Measurements from ENCODE around the gene SLX4.
"Not testable (repeated sequence)": the region's sequence is repeated elsewhere in the genome, so short reads cannot be mapped to it uniquely, and the experiment has no call there.

The SLX4 gene, protein sequence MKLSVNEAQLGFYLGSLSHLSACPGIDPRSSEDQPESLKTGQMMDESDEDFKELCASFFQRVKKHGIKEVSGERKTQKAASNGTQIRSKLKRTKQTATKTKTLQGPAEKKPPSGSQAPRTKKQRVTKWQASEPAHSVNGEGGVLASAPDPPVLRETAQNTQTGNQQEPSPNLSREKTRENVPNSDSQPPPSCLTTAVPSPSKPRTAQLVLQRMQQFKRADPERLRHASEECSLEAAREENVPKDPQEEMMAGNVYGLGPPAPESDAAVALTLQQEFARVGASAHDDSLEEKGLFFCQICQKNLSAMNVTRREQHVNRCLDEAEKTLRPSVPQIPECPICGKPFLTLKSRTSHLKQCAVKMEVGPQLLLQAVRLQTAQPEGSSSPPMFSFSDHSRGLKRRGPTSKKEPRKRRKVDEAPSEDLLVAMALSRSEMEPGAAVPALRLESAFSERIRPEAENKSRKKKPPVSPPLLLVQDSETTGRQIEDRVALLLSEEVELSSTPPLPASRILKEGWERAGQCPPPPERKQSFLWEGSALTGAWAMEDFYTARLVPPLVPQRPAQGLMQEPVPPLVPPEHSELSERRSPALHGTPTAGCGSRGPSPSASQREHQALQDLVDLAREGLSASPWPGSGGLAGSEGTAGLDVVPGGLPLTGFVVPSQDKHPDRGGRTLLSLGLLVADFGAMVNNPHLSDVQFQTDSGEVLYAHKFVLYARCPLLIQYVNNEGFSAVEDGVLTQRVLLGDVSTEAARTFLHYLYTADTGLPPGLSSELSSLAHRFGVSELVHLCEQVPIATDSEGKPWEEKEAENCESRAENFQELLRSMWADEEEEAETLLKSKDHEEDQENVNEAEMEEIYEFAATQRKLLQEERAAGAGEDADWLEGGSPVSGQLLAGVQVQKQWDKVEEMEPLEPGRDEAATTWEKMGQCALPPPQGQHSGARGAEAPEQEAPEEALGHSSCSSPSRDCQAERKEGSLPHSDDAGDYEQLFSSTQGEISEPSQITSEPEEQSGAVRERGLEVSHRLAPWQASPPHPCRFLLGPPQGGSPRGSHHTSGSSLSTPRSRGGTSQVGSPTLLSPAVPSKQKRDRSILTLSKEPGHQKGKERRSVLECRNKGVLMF (N-terminal part only)

DNA sequence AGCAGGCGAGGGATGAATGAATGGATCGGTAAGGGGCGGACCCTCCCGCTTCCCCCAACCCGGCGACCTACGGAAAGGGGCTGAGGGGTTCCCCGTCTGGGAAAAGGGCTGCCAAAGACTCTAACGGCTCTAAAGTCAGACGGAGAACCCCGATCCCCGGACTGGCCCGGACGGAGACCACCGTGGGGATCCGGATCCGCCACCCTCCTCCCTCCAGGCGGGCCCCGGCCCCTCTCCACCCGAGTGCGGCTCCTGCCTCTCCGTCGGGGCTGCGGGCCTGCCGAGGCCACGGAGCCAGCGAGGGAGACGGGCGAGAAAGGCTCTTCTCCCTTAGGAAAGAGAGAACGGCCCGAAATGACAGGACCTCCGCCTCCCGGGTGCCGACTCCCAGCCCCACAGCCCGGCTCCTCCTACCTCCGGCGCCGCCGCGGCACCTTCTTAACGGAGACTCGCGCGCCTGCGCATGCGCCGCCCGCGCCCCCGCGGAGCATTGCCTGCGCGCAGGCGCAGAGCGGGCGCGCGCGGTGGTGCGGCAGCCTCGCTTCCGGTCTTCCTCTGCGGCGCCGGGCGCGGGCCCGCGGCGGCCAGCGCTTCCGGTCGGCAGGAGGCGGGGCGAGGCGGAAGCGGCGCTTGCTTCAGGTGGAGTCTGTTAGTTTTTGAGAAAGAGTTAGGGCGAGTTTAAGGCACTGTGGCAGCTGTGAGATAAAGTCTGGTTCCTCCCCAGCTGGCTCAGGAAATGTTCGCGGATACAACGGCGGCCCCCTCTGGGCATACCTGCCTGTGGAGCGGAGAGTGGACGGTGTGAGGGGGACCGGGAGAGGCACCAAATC lies at the start of gene SLX4:
Gene SLX4, minus strand, starts transcription at position 461 of the 830 bp plus-strand sequence. CDS start 2,642 bp downstream, outside the sequence.
- peak; percentile 96 to 98 for DNase-seq

DNA sequence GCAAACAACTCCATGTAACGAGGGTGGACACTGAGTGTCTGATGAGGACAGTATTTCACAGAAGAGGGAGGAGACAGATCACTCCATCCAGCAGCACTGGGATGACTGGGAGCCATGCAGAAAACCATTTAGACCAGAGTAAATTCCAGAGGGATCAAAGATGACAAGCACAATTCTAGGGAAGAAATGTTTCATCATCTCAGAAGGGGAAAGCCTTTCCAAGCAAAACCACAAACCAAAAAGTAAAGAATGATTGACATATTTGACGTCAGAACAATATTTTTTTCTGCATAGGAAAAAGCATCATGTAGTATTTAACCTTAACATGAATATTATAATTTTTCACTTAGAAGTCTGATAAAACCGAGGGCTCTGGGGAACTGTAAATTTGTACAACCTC lies 47.8 kb upstream of the SLX4 start:
- no peak for DNase-seq

DNA sequence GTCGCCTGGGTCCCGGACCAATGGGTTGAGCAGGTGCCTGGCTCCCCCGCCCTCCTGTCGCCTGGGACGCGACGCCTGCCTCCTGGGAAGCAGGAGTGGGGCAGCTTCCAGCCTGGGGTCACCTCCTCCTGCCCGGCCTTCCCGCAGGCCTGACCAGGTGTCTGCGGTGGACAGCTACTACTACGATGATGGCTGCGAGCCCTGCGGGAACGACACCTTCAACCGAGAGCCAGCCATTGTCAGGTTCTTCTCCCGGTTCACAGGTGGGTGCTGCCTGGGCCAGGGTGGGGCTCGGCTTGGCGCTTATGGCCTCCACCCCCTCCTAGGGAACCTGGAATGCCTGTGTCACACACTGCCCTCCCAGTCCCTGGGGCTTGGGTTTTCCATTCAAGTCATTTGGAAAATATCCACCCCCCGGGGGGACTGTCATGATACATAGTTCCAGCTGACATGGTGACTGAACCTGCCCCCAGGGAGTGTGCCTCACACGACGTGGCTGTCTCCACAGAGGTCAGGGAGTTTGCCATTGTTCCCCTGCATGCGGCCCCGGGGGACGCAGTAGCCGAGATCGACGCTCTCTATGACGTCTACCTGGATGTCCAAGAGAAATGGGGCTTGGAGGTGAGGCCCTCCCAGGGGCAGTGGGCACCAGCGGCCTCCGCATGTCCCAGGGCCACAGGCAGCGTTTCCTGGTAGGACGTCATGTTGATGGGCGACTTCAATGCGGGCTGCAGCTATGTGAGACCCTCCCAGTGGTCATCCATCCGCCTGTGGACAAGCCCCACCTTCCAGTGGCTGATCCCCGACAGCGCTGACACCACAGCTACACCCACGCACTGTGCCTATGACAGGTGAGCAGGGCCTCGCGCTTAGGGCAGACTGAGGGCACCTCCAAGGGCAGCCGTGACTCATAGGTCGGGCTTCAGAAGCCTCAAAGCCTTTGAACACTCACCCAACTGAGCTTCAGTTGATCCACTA lies 45.4 kb upstream of the SLX4 start:
- DNase-seq: no peak

DNA sequence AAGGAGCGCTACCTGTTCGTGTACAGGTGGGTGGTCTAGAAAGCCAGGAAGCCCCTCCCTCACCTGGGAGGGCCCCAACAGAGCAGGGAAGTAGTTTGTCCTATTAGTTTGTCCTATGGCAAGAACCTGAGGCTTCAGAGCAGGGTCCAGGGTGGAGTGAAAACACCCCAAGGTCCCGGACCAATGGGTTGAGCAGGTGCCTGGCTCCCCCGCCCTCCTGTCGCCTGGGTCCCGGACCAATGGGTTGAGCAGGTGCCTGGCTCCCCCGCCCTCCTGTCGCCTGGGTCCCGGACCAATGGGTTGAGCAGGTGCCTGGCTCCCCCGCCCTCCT lies 44.7 kb upstream of the SLX4 start:
- not testable (repeated sequence) for DNase-seq

DNA sequence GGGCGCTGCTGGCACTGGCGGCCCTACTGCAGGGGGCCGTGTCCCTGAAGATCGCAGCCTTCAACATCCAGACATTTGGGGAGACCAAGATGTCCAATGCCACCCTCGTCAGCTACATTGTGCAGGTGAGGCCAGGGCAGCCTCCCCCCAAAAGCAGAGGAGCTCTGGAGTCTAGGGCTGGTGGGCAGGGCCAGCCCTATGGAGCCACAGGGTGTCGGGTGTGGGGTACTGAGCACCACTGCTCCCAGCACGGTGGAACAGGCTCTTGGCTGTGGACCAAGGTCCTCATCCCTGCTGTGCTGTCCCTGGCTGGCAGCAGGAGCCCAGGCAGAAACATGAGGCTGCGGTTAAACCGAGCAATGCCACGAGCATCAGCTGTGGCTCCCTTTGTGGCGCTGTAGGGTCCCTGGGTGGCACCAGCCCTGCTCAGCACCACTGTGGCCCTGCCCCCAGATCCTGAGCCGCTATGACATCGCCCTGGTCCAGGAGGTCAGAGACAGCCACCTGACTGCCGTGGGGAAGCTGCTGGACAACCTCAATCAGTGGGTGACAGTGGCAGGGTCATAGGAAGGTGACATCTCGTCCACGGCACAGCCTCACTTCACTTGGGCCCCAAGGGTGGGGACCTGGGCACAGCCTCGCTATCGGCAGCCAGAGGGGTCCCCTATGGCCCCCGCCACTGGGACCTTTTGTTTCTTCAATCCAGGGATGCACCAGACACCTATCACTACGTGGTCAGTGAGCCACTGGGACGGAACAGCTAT lies 44.2 kb upstream of the SLX4 start:
- DNase-seq: no peak

DNA sequence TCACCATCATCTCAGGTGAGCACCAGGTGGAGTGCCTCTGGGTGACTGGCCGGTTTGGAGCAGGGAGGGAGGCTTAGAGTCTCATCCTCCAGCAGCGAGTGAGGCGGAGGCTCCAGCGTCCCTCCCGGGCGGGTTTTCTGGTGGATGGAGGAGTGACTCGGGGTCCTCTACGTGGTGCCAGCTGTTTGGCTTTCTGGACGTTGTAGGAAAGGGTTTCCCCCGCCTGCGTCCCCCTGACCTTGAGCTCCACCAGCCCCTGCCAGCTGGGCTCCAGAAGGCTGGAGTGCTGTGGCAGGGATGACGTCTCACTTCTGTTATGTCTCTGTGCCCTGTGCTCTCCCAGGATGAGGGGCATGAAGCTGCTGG lies 43.6 kb upstream of the SLX4 start:
- no peak for DNase-seq

DNA sequence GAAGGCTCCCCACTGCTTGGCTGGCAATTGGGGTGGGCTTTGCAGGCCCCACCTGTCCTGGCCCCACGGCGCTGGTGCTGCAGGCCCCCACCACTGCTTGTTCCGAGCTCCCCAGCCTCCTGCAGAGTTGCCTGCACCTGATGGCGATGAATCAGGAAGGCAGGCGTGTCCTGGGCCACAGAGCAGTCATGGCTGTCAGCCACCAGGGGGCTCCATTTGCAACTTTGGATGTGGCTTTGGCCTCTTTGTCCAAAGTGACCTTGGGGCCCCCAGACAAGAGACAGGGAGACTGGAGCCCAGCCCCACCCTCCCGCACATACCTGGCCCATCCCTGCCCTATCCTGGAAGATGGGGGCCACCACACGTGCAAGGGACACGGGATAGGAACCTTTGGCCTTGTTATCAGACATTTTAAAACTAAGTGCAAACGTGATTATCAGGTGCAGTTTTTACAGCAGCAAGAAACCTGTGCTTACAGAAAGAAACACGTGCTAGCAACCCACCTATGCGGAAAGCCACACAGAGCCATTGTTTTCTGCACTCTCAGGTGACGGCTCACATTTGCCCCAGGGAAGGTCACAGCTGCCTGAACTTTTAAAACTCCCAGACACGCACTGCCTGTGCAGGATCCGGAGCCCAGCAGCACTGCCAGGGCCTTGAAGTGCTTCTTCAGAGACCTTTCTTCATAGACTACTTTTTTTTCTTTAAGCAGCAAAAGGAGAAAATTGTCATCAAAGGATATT lies 43.0 kb upstream of the SLX4 start, which contains the start of gene DNASE1:
Gene DNASE1, plus strand, starts transcription at position 443 of the 743 bp plus-strand sequence. CDS start 683 bp downstream, outside the sequence.
- no peak for DNase-seq

DNA sequence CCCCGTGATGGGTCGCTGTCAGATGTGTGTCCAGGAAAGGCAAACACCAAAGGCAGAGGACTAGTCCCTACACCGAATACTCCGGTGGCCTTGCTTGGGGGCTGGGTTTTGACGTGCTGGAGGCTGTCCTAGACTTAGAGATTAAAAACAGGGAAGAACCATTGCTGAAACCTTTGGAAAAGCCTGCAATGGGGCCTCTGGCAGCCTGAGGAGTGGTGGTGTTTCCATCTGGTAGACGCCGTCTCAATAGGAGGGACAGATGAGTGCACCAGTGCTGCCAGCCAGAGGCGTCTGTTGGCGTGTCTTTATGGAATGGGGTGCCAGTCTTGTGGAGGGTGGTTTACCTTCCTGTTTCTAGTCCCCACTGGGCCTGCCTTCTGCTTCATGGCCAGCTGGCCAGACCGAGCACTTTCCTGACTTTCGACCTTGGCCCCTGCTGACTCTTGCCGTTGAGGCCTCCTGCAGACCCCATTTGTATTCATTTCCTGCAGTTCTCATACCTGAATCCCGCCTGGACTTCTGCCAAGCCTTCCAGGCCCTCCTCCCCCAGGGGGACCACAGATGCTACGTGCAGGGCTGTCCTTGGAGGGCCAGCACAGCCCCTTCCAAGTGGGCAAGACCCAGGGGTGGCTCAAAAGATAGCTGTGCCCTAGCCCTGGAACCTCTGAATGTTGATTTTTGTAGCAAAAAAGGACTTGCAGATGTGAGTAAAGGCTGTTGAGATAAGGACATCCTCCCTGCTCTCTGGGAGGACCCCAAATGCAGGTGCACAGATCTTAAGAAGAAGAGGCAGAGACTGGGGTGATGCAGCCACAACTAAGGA lies 41.2 kb upstream of the SLX4 start:
- no peak for DNase-seq

DNA sequence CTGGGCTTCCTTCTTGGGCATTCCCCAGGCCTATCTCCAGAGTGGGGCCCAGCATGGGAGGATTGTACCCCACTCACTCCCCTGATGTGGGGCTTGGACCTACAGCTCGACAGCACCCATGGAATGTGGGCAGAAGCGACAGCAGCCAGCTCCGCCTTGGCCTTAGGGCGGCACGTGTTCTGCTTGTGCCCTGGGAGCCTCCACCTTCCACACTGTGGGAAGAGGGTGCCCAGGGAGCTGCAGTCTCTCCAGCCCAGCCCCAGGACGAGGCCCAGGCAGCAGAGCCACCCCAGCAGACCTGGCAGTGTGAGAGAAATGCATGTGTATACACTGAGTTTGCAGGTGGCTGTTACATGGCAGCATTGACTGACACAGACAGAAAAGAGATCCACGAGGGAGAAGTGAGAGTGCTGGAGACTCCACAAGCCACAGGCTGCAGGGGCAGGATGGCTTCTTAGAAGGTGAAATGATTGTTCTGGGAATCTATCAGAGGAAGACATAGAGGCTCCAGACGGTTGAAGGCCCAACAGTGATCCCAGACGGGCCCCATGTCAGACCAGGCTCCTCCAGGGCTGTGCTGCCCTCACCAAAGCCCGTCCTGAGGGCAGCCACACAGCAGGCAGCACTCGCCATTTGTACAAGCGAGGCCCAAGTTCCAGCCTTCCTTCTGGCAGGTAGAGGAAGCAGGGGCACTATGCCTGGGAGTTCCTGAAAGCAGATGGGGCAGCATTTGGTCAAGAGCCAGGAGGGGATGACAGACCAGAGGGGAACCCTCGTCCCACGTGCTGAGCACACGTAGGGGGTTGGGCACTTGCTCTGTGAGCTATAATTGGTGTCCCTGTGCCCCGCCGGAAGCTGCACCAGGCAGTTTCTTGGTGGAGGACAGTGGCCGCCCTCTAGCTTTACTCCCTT lies 40.3 kb upstream of the SLX4 start:
- DNase-seq: no peak

DNA sequence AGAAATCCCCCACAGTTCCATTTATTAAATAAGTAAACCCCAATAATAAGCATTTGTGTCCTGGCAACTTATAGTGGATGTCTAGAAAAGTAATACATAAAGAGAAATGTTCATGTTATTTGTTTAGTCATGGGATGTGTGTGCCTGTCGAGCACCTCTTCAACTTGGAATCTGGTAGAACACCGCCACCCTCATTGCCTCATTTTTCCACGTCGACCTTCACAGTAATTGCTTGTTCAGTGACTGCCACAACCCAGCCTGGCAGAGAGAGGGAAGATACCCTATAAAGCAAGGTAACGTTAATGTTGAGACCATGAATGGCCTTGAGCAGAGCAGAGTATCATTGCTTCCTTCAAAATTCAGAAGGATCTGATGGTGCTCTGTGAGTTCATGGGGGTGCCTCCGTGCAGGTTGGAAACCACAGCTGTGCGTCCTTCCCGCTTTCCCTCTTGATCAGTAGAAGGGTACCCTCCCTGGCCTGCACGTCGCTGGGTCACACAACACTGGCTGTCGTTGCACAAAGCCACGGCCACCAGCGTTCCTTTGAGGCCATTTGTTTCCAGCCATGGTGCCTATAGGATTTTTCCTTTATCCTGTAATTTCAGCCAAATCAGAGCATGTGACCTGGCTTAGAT lies 39.3 kb upstream of the SLX4 start:
- DNase-seq: no peak

DNA sequence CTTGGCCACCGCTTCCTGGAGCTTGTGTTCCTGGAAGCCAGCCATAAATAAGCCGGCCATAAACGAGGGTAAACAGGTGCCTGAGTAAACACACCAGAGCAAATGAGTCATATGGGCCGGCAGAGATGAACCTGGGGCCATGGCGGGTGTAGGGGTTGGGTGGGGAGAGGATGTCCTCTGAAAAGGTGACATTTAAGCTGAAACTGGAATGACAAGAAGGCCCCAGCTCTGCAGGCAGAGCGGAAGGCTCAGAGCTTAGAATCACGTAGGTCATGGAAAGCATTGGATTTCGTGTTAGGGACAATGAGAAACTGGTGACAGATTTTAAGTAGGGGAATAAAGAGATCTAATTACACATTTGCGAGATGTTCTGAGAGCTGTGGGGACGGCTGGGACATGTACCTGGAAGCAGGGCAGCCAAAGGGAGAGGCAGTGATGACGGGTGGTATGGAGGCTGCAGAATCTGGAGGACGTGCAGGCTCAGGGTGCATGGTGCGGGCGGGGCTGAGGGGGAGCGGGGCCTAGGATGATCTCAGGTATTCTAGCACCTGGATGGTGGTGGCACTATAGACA lies 35.0 kb upstream of the SLX4 start:
- DNase-seq: no peak

DNA sequence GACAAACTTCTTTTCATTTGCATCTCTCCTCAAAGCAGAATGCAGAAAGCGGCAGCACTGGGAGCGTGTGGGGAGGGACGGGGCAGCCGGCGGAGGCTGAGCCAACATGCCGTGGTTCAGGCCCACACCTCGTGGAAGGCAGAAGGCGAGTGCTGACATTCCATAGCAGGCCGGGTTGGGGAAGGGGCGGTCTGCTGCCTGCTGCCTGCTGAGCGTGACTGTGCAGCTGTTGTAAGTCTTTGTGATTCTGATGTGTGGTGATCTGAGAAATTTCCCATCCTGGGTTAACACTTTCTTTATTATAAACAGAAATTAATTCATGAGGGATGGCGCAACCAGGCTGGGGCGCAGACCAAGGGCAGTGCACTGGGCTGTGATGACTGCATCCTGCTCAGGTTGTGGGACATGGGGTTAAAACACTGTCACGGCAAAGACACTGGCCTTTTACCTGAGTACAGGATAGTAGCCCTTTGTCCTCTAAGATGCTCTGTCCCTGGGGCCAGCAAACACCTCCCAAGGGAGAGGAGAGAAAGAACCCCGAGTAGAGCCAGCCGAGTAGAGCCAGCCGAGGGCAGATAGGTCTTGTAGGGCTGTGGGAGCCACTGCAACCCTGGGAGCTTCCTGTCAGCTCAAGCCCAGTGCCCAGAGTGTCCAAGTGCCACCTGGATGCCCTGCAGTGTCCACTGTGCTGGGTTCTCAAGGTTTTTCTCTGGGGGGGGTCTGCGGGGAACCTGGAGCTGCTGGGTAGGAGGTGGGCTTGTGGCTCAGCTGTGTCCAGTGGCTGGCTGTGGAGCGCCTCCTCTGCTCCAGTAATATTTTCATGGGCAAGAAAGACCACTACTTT lies 34.3 kb upstream of the SLX4 start:
- DNase-seq: no peak

DNA sequence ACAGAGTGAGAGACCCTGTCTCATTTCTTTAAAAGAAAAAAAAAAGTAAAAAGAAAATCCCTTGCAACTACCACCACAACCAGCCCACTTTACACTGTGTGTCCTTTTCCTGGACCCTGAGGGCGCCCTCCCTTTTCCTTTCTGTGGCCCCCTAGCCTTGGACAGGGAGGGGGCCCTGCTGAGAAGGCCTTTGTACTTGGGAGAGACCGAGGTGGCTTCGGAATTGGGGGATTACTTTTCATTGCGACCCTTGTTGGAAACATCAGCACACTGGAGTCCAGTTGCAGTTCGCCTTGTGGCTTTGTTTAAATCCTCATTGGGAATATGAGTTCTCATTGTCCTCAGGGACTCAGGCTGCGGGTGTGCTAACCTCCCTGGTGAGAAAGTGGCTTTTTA lies 33.7 kb upstream of the SLX4 start:
- DNase-seq: no peak

DNA sequence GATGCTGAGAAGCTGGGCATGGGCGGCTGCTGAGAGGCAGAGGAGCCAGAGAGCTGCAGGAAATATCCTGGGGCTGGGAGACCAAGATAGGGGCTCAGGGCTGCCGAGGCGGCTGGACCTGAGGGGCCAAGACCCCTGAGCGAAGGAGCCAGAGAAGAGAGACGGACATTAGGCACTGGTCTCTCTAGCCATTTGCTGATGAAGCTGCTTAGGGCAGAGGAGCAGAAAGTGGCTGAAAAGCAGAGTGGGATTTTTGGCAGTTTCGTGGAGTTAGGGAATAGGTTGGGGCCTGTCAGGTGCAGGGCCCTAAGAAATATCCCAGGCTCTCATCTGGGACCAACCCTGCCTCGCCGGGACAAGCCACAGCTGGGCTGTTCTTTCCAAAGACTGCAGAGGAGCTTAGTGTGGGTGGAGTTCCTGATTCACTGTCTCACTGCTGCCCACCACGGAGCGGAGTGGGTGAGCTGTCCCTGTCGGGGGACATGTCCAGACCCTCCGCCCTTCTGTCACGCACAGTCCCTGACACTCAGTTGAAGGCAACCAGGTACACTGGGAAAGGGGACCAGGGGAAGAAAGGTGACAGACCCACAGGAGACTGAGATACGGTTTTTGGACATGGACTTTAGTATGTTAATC lies 31.8 kb upstream of the SLX4 start:
- no peak for DNase-seq

DNA sequence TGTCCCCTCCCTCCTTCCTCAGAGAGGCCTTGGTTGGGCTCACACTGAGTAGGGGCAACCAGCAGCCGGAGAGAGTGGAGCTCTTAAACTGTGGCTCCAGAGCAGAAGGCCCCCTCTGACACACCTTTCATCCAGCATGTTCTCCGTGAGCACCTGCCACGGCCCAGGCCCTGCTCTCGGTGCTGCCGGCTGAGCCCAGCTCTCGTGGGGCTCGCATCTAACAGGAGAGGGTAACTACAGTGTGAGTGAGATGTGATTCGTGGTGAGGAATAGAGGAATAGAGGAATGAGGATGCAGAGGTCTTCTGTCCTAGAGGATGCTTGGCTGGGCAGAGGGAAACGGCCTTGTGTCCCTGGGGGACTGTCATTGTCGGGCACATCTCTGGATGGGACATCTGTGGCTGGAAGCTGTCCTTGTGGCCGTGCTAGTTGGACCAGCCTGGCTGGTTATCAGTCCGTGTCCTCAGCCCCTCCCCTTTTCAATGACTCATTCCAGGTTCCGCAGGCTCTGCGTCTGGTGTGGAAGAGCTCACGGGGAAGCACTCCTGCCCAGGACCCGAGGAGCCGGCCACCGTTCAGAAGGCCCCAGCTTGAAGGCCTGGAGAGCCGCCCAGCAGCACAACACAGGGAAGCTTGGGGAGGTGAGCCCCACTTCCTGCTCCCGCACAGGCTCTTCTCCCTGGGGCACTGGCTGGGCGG lies 31.1 kb upstream of the SLX4 start:
- no peak for DNase-seq
